BJ (cell line): ENCODE measurements around the gene ATP1A2. TPM values are rescaled to one million over a fixed set of nuclear protein-coding genes. Genes with fewer than 3 reads are reported as not detected.

Source experiments
- CTCF ChIA-PET: fragments of 350-600 bp; formaldehyde crosslinking; extraction: SDS; loops from one replicate; lab custom pipeline; 2021; ENCODE audit warnings: antibody characterized with exemption, inconsistent platforms; lab: Yijun Ruan, JAX
- POLR2A ChIA-PET: fragments of 300-600 bp; sonication (Branson Sonifier 250); formaldehyde crosslinking; extraction: SDS; loops from one replicate; lab custom pipeline; 2021; ENCODE audit warnings: antibody characterized with exemption; lab: Charles Lee
- DNase-seq: peaks from one replicate; pipeline ENCODE4 v3.0.0-alpha.2; 2011; ENCODE audit warnings: low read depth
- H3K27me3 ChIP-seq: 2 replicates; pipeline ENCODE4 v1.6.0; 2011; ENCODE audit warnings: low read length; ENCODE audit not compliant: control insufficient read depth, insufficient read depth
- H3K36me3 ChIP-seq: 2 replicates; pipeline ENCODE4 v1.5.1; 2011; ENCODE audit warnings: low read length; ENCODE audit not compliant: control insufficient read depth, insufficient read depth
- H3K4me3 ChIP-seq: 2 replicates; pipeline ENCODE4 v1.5.1; 2011; ENCODE audit warnings: low read depth, mild to moderate bottlenecking, control low read depth, low read length
- CTCF ChIP-seq: IDR thresholded peaks from 2 replicates; pipeline ENCODE4 v1.5.1; 2011; ENCODE audit warnings: low read depth, mild to moderate bottlenecking, control low read depth, inconsistent platforms, low read length, moderate library complexity; ENCODE audit not compliant: insufficient read depth
- polyA plus RNA-seq: library from polyadenylated mRNA; depleted of rRNA; stranded (reverse); fragments of >200 nt; gene quantifications from 2 replicates; pipeline ENCODE4 v1.2.3, GENCODE V29; 2011

ATP1A2 gene
- polyA plus RNA-seq, 1 experiment, result 1.1 TPM

GRCh38 chr1:160149233-160149632 lies 33.7 kb downstream of the ATP1A2 start:
- Histone ChIP-seq H3K36me3 (no peaks in the 10 kb centered on the region), H3K4me3 (no peak overlapping the region), H3K27me3 (no peaks in the 10 kb centered on the region)
- no peak for DNase-seq
- TF ChIP-seq CTCF, result no peak
- POLR2A ChIA-PET, result interaction anchor here (0.5 kb wide), 1 partner anchor 208 kb away, joined by 3 read pairs; no protein-coding TSS in a partner anchor
- CTCF ChIA-PET, result interaction anchor here (1.0 to 2.7 kb wide), 6 partner anchors 9 to 54 kb away, joined by 3 to 12 read pairs (median 4); no protein-coding TSS in a partner anchor

GRCh38 chr1:160149716-160150115 lies 34.2 kb downstream of the ATP1A2 start:
- Histone ChIP-seq H3K4me3 (no peak overlapping the region), H3K27me3 (no peaks in the 10 kb centered on the region), H3K36me3 (no peaks in the 10 kb centered on the region)
- POLR2A ChIA-PET, result no interaction called here
- no peak for TF ChIP-seq CTCF
- CTCF ChIA-PET, result interaction anchor here (1.0 to 2.7 kb wide), 6 partner anchors 10 to 54 kb away, joined by 3 to 12 read pairs (median 4); no protein-coding TSS in a partner anchor
- peak; percentile 67 for DNase-seq

GRCh38 chr1:160151303-160151702 lies 35.7 kb downstream of the ATP1A2 start, which contains the start of gene ATP1A4:
Gene ATP1A4, plus strand, starts transcription at chr1:160151603. Its CDS starts 438 bp downstream, at chr1:160152041.
- POLR2A ChIA-PET, result no interaction called here
- H3K27me3 ChIP-seq, result no peaks in the 10 kb centered on the region
- TF ChIP-seq CTCF, result no peak
- CTCF ChIA-PET, result interaction anchor here (1.2 to 1.4 kb wide), 2 partner anchors 43 to 50 kb away, joined by 3 to 5 read pairs; no protein-coding TSS in a partner anchor
- no peaks in the 10 kb centered on the region for H3K36me3 ChIP-seq
- H3K4me3 ChIP-seq, result no peak within 1 kb of the TSS
- no peak for DNase-seq

- Histone ChIP-seq H3K36me3 (no peaks in the 10 kb centered on the region), H3K4me3 (no peak overlapping the region), H3K27me3 (no peaks in the 10 kb centered on the region)
- DNase-seq, result no peak
- TF ChIP-seq CTCF, result no peak
- ChIA-PET CTCF (no interaction called here), POLR2A (no interaction called here)
These were observed 39.2 kb downstream of the ATP1A2 start for GRCh38 chr1:160154790-160155189.

- TF ChIP-seq CTCF, result no peak
- POLR2A ChIA-PET, result no interaction called here
- CTCF ChIA-PET, result interaction anchor here (1.0 to 1.5 kb wide), 4 partner anchors 37 to 136 kb away, joined by 3 to 6 read pairs (median 4); no protein-coding TSS in a partner anchor
These were observed 40.8 kb downstream of the ATP1A2 start for GRCh38 chr1:160156361-160156760.

More at GRCh38 chr1:160156361-160156760, 40.8 kb downstream of the ATP1A2 start:
- Histone ChIP-seq H3K4me3 (no peak overlapping the region), H3K27me3 (no peaks in the 10 kb centered on the region), H3K36me3 (no peaks in the 10 kb centered on the region)
- DNase-seq, result no peak
